Measurements from ENCODE around the gene RAPGEF5.
A peak's percentile ranks its signal among the peaks of the same experiment; 100 is the strongest.

The RAPGEF5 gene

GRCh38 chr7:22182149-22182548 is 174.8 kb downstream of the RAPGEF5 start:
- TF ChIP-seq EZH2 (optimal IDR thresholded peaks at IDR 0.05; ENCODE audit: low read depth, low read length): no peak
- TF ChIP-seq CTCF (IDR thresholded peaks at IDR 0.05; ENCODE audit: low read length): no peak
- TF ChIP-seq EZH2phosphoT487 (IDR thresholded peaks at IDR 0.05; ENCODE audit: low read length): no peak
- Histone ChIP-seq H3K4me1 (ENCODE audit: low read length) (peaks cover 4% of the 10 kb centered on the region; the same call in 1 of the 2 replicates), H3K4me3 (ENCODE audit: low read length) (no peak overlapping the region; the same call in 1 of the 2 replicates)

GRCh38 chr7:22181663-22182062 is 175.3 kb downstream of the RAPGEF5 start:
- Histone ChIP-seq H3K4me3 (ENCODE audit: low read length) (no peak overlapping the region), H3K4me1 (ENCODE audit: low read length) (peaks cover 4% of the 10 kb centered on the region; the same call in 1 of the 2 replicates), H3F3A (ENCODE audit: insufficient read depth, low read length) (no peaks in the 10 kb centered on the region), H3K9me3 (replicated peaks; ENCODE audit: insufficient read depth, low read length) (no peaks in the 10 kb centered on the region), H3K36me3 (replicated peaks; ENCODE audit: insufficient read depth, low read length) (no peaks in the 10 kb centered on the region), H3K9ac (ENCODE audit: low read length) (no peak overlapping the region), H2AFZ (ENCODE audit: low read length) (no peak overlapping the region), H4K20me1 (ENCODE audit: insufficient read depth, low read length) (no peaks in the 10 kb centered on the region), H3K4me2 (ENCODE audit: low read depth, low read length) (no peak overlapping the region), H3K27ac (ENCODE audit: low read length) (peak overlapping the region; percentile 3; the same call in 1 of the 2 replicates), H3K27me3 (replicated peaks; ENCODE audit: insufficient read depth, low read length) (no peaks in the 10 kb centered on the region), H3K79me2 (ENCODE audit: low read length) (no peaks in the 10 kb centered on the region), H3K9me2 (replicated peaks; ENCODE audit: insufficient read depth, low read length) (no peaks in the 10 kb centered on the region)
- TF ChIP-seq EZH2phosphoT487 (IDR thresholded peaks at IDR 0.05; ENCODE audit: low read length) (no peak), EZH2 (optimal IDR thresholded peaks at IDR 0.05; ENCODE audit: low read depth, low read length) (no peak), CTCF (IDR thresholded peaks at IDR 0.05; ENCODE audit: low read length) (no peak)
- DNase-seq: no peak

More at GRCh38 chr7:22182149-22182548, 174.8 kb downstream of the RAPGEF5 start:
- H3K4me2 ChIP-seq (ENCODE audit: low read depth, low read length): peak overlapping the region; percentile 30; the same call in 1 of the 2 replicates
- H3K9ac ChIP-seq (ENCODE audit: low read length): no peak overlapping the region
- H3K27ac ChIP-seq (ENCODE audit: low read length): peak overlapping the region; percentile 3; the same call in 1 of the 2 replicates
- H3K27me3 ChIP-seq (replicated peaks; ENCODE audit: insufficient read depth, low read length): no peaks in the 10 kb centered on the region
- peak; percentile 16 for DNase-seq
- H2AFZ ChIP-seq (ENCODE audit: low read length): no peak overlapping the region
- no peaks in the 10 kb centered on the region for H4K20me1 ChIP-seq (ENCODE audit: insufficient read depth, low read length)
- H3K36me3 ChIP-seq (replicated peaks; ENCODE audit: insufficient read depth, low read length): no peaks in the 10 kb centered on the region
- H3K9me2 ChIP-seq (replicated peaks; ENCODE audit: insufficient read depth, low read length): no peaks in the 10 kb centered on the region
- H3F3A ChIP-seq (ENCODE audit: insufficient read depth, low read length): no peaks in the 10 kb centered on the region
- no peaks in the 10 kb centered on the region for H3K79me2 ChIP-seq (ENCODE audit: low read length)
- H3K9me3 ChIP-seq (replicated peaks; ENCODE audit: insufficient read depth, low read length): no peaks in the 10 kb centered on the region

- Histone ChIP-seq H3K4me3 (ENCODE audit: low read length) (no peak overlapping the region), H3K9me3 (replicated peaks; ENCODE audit: insufficient read depth, low read length) (no peaks in the 10 kb centered on the region), H4K20me1 (ENCODE audit: insufficient read depth, low read length) (no peaks in the 10 kb centered on the region), H3K79me2 (ENCODE audit: low read length) (no peaks in the 10 kb centered on the region), H3K9ac (ENCODE audit: low read length) (no peak overlapping the region), H3K36me3 (replicated peaks; ENCODE audit: insufficient read depth, low read length) (no peaks in the 10 kb centered on the region), H2AFZ (ENCODE audit: low read length) (no peak overlapping the region), H3K27ac (ENCODE audit: low read length) (no peak overlapping the region), H3F3A (ENCODE audit: insufficient read depth, low read length) (no peaks in the 10 kb centered on the region), H3K27me3 (replicated peaks; ENCODE audit: insufficient read depth, low read length) (no peaks in the 10 kb centered on the region), H3K4me2 (ENCODE audit: low read depth, low read length) (no peak overlapping the region), H3K4me1 (ENCODE audit: low read length) (peaks cover 4% of the 10 kb centered on the region; the same call in 1 of the 2 replicates), H3K9me2 (replicated peaks; ENCODE audit: insufficient read depth, low read length) (no peaks in the 10 kb centered on the region)
- TF ChIP-seq CTCF (IDR thresholded peaks at IDR 0.05; ENCODE audit: low read length) (no peak), EZH2phosphoT487 (IDR thresholded peaks at IDR 0.05; ENCODE audit: low read length) (no peak), EZH2 (optimal IDR thresholded peaks at IDR 0.05; ENCODE audit: low read depth, low read length) (no peak)
- DNase-seq: no peak
Measured at GRCh38 chr7:22179442-22179879, 177.5 kb downstream of the RAPGEF5 start.
